ENCODE data around the gene CNTNAP2.
"Not testable (repeated sequence)": the region's sequence is repeated elsewhere in the genome, so short reads cannot be mapped to it uniquely, and the experiment has no call there.

CNTNAP2 gene

GRCh38 chr7:148445260-148446044 is 2328.9 kb downstream of the CNTNAP2 start:
- DNase-seq, result no peak

- DNase-seq, result no peak
Measured at GRCh38 chr7:148447221-148447849, 2330.7 kb downstream of the CNTNAP2 start.

- DNase-seq, result not testable (repeated sequence)
Measured at GRCh38 chr7:148451526-148451925, 2334.9 kb downstream of the CNTNAP2 start.

GRCh38 chr7:148456351-148456750 is 2339.8 kb downstream of the CNTNAP2 start:
- no peak for DNase-seq

GRCh38 chr7:148457310-148457921 is 2340.8 kb downstream of the CNTNAP2 start:
- DNase-seq, result no peak

- DNase-seq, result no peak
Measured at GRCh38 chr7:148458263-148458662, 2341.7 kb downstream of the CNTNAP2 start.

GRCh38 chr7:148461392-148462179 is 2345.0 kb downstream of the CNTNAP2 start:
- no peak for DNase-seq

GRCh38 chr7:148462774-148463173 is 2346.2 kb downstream of the CNTNAP2 start:
- not testable (repeated sequence) for DNase-seq

GRCh38 chr7:148463210-148463609 is 2346.6 kb downstream of the CNTNAP2 start:
- no peak for DNase-seq

GRCh38 chr7:148464947-148465346 is 2348.3 kb downstream of the CNTNAP2 start:
- DNase-seq, result no peak

GRCh38 chr7:148465441-148465840 is 2348.8 kb downstream of the CNTNAP2 start:
- DNase-seq, result not testable (repeated sequence)

- DNase-seq, result no peak
Measured at GRCh38 chr7:148466120-148466519, 2349.5 kb downstream of the CNTNAP2 start.

- no peak for DNase-seq
Measured at GRCh38 chr7:148468700-148469098, 2352.1 kb downstream of the CNTNAP2 start.

Data from hematopoietic multipotent progenitor cell treated with erythropoietin and hydrocortisone succinate and interleukin-3 and kit ligand, for 8 days (in vitro differentiated cells).